GM18498 (cell line): ENCODE data around the gene UPK3A.

ENCODE experiments used
- ATAC-seq: cut with Tn5 transposase; IDR thresholded peaks from one replicate; pipeline ENCODE4 v1.9.1; 2021; ENCODE audit warnings: mild to moderate bottlenecking, moderate library complexity; ENCODE audit not compliant: unreplicated experiment

UPK3A gene

DNA sequence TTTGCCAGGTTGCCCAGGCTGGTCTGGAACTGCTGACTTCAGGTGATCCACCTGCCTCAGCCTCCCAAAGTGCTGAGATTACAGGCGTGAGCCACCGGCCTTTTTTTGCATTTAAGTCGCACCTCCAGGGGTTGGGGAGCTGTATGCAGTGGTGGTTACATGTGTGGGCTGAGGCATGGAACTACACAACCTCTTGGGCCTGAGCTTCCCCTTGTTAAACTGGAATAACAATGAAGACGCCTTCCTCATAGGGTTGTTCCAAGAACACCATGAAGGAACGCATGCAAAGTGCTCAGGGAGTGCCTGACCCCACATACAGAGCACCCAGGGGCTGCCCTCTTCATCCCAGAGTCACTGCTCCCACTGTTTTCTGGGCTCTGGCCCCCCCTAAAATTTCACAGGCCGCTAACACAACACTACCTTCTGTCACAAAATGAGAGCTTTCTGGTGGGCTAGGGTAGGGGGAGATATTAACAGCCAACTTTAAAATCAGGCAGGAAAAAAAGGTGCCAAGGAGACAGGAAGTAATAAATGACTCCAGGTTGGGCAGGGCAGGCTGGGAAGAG lies 23.7 kb downstream of the UPK3A start:
- ATAC-seq: no peak

- ATAC-seq: no peak
Observed at GRCh38 chr22:45308957-45309421, 24.2 kb downstream of the UPK3A start.

- peak; percentile 85 for ATAC-seq
Observed at GRCh38 chr22:45309422-45310227, 24.9 kb downstream of the UPK3A start, which contains the start of gene FAM118A. FAM118A (plus strand) TSS chr22:45309934; CDS start chr22:45322380, 12,446 bp downstream.

- no peak for ATAC-seq
Observed at GRCh38 chr22:45310331-45310976, 25.7 kb downstream of the UPK3A start.

- ATAC-seq: no peak
Observed at GRCh38 chr22:45310977-45311531, 26.3 kb downstream of the UPK3A start.

DNA sequence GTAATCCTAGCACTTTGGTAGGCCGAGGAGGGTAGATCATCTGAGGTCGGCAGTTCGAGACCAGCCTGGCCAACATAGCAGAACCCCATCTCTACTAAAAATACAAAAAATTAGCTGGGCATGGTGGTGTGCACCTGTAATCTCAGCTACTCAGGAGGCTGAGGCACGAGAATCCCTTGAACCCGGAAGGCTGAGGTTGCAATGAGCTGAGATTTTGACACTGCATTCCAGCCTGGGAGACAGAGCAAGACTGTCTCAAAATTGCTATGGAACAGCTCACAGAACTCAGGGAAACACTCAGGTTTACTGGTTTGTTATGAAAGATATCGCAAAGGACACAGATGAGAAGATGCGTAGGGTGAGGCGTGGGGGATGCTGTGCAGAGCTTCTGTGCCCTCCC lies 27.7 kb downstream of the UPK3A start:
- ATAC-seq: no peak

- ATAC-seq: no peak
Observed at GRCh38 chr22:45312856-45313255, 28.1 kb downstream of the UPK3A start.

DNA sequence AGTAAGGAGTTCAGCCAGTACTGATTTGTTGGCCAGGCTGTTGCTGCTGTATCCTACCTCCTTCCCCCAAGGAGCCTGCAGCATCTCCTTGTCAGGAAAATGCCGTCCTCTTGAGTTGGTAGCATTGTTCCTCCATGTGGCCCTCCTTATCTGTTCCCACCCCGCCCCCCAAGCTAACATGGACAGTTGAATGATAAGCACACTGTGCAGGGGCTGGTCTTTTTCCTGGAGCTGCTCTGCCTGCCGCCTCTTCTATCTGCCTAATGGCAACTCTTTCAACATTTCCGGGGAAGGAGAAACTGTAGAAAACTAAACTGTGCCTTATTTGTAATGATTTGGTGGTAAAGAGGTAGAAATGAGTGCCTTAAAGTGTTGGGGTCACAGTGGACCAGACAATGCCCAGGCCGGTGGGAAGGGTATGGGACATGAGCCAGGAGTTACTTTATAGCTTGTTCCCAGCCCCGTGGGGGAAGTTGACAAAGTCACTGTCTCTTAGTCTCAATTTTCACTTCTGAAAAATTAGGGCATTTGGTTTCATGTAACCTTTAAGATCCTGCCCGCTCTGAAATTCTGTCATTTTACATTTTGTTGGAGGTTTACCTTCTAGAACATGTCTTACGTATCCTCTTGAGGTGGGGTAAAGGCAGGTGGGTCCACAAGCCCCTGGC lies 29.4 kb downstream of the UPK3A start:
- no peak for ATAC-seq

GRCh38 chr22:45314786-45315185 lies 30.0 kb downstream of the UPK3A start:
- ATAC-seq: no peak

- ATAC-seq: no peak
Observed at GRCh38 chr22:45316796-45317526, 32.2 kb downstream of the UPK3A start.

GRCh38 chr22:45317551-45318167 lies 32.9 kb downstream of the UPK3A start:
- ATAC-seq: peak; percentile 8

DNA sequence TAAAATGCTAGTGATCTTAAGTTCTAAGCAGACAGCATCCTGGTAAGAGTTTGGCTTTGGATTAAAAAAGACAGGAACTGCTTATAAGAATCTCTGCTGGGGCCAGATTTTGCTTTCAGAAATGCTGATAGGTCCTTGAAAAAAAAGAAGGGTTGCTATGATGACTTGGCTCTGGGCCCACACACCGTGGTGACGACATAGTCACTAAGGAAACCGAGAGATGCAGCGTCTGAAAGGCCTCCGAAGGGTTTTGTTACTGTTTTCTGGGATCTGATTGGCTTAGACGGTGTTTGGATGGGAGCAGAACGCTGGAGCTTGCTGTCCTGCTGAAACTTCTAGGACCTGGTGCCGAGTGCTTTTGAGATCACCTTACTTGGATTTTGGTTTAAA lies 33.4 kb downstream of the UPK3A start:
- peak; percentile 76 for ATAC-seq

DNA sequence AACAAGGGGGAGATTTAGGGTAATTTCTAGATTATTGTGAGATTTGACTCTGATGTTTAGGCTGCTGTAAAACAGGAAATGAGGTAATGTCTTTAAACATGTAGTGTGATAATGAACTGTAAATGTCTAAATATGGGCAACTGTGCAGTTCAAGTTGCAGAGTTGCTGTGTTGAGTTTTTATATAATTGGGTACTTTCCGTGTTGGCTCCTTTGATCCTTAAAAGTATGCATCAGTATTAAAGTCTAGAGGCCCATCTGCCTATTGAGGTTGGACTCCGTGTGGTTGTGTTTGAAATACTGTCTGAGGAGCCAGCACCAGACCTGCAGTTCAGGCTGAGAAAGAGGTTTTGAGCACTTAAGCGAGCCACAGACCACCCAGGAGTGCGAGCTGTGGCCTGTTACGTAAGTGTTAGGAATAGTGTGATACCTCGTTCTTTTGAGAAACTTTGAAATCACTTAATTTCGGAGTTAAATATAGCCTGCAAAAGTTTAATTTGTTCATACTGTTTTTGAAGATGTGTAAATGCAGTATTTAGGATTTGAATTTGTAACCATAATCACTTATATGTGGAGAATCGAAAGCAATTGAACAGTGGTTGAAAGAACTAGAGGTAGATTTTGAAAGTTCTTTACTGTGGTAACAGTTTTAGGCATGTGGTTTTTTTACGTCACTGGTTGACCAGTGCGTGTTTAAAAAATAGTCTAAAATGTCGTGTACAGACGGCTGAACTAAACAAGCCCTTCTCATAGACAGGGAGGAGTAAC lies 34.0 kb downstream of the UPK3A start:
- peak; percentile 47 for ATAC-seq

DNA sequence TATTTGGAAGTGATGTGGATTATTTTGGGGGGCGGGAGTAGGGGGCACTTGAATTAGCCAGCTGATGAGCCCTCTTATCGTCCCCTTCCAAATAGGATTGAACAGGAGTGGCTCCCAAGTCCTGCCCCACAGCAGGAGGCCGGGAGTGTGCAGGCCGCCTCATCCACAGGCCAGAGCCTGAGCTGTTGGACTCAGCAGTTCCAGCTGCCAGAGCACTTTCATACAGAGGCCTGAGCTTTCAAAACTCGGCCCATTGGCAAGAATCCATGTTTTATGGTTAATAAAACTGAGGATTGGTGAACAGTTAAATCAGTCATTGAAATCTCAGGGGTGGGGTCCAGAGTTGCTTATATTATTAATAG lies 34.6 kb downstream of the UPK3A start:
- ATAC-seq: no peak

- no peak for ATAC-seq
Observed at GRCh38 chr22:45320357-45320976, 35.7 kb downstream of the UPK3A start.

DNA sequence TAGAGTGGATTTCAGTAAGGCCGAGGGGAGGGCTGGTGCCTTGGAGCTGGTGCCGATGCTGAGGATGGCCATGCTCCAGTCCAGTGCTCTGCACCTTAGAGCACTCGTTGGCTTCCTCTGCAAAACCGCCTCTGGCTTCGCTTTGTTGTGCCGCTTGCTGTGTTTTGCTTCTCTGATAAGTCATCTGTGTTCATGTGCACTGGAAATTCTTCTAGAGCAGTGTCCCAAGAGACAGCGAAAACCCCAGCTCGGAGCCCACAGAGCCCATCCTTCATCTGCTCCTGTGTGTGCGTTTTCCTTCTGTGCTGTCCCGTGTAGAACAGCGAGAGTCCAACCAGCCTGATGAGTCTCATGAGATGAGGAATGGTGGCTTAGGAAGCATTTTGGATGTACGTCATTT lies 37.1 kb downstream of the UPK3A start:
- ATAC-seq: no peak

- no peak for ATAC-seq
Observed at GRCh38 chr22:45322873-45323525, 38.2 kb downstream of the UPK3A start.

GRCh38 chr22:45323695-45324094 lies 38.9 kb downstream of the UPK3A start:
- no peak for ATAC-seq
